GM18511 (cell line): Measurements from ENCODE around the gene ATP6V0B.

Experiments used
- ATAC-seq: cut with Tn5 transposase; IDR thresholded peaks from one replicate; pipeline ENCODE4 v1.9.1; 2021; ENCODE audit warnings: mild to moderate bottlenecking, moderate library complexity; ENCODE audit not compliant: unreplicated experiment

Gene ATP6V0B

GRCh38 chr1:43945674-43946235, 29.0 kb upstream of the ATP6V0B start:
- ATAC-seq = no peak

GRCh38 chr1:43946236-43947060, 28.3 kb upstream of the ATP6V0B start, which contains the start of gene IPO13:
TSS of gene IPO13 (plus strand) at chr1:43946950. CDS start at chr1:43947601, 651 bp downstream.
- ATAC-seq = peak; percentile 92

- no peak for ATAC-seq
Observed at GRCh38 chr1:43947061-43947873, 27.5 kb upstream of the ATP6V0B start.

- ATAC-seq = no peak
Observed at GRCh38 chr1:43947874-43948437, 26.8 kb upstream of the ATP6V0B start.

- ATAC-seq = no peak
Observed at GRCh38 chr1:43949678-43950077, 25.1 kb upstream of the ATP6V0B start.

- ATAC-seq = no peak
Observed at GRCh38 chr1:43951021-43951985, 23.5 kb upstream of the ATP6V0B start.

GRCh38 chr1:43952731-43953346, 21.9 kb upstream of the ATP6V0B start:
- ATAC-seq = no peak

GRCh38 chr1:43953361-43953760, 21.4 kb upstream of the ATP6V0B start:
- no peak for ATAC-seq

- no peak for ATAC-seq
Observed at GRCh38 chr1:43954036-43954435, 20.7 kb upstream of the ATP6V0B start.

GRCh38 chr1:43956234-43956633, 18.5 kb upstream of the ATP6V0B start:
- ATAC-seq = no peak

GRCh38 chr1:43957407-43958040, 17.2 kb upstream of the ATP6V0B start:
- ATAC-seq = no peak

- ATAC-seq = no peak
Observed at GRCh38 chr1:43958351-43959255, 16.2 kb upstream of the ATP6V0B start.

GRCh38 chr1:43960798-43961197, 14.0 kb upstream of the ATP6V0B start:
- no peak for ATAC-seq

- ATAC-seq = no peak
Observed at GRCh38 chr1:43961692-43962091, 13.1 kb upstream of the ATP6V0B start.

- no peak for ATAC-seq
Observed at GRCh38 chr1:43962324-43962723, 12.4 kb upstream of the ATP6V0B start.

- no peak for ATAC-seq
Observed at GRCh38 chr1:43963006-43963405, 11.8 kb upstream of the ATP6V0B start.

GRCh38 chr1:43963890-43964289, 10.9 kb upstream of the ATP6V0B start:
- ATAC-seq = no peak

GRCh38 chr1:43965316-43965715, 9.4 kb upstream of the ATP6V0B start:
- ATAC-seq = no peak
